Fibroblast of lung (primary cell): Measurements from ENCODE around the gene OR6B2. TPM values are rescaled to one million over a fixed set of nuclear protein-coding genes. Genes with fewer than 3 reads are reported as not detected.

ENCODE experiments used
- DNase-seq, 2 donors: peaks; one replicate each; pipeline versions ENCODE4 v3.0.0 to v3.0.0-alpha.2; 2010; ENCODE audit warnings: low read depth in 2 of 2
- H2AFZ ChIP-seq: 2 replicates; pipeline ENCODE4 v1.5.1; 2012; ENCODE audit warnings: low read length, control low read depth, inconsistent platforms
- H3K27ac ChIP-seq: 2 replicates; pipeline ENCODE4 v1.5.1; 2011; ENCODE audit warnings: low read length, control low read depth; ENCODE audit not compliant: insufficient read depth
- H3K27me3 ChIP-seq: 2 replicates; pipeline ENCODE4 v1.5.1; 2011; ENCODE audit warnings: mild to moderate bottlenecking, low read length; ENCODE audit not compliant: control insufficient read depth, insufficient read depth
- H3K36me3 ChIP-seq: 2 replicates; pipeline ENCODE4 v1.5.1; 2011; ENCODE audit warnings: low read length; ENCODE audit not compliant: control insufficient read depth, insufficient read depth
- H3K4me1 ChIP-seq: 2 replicates; pipeline ENCODE4 v1.5.1; 2011; ENCODE audit warnings: low read length; ENCODE audit not compliant: control insufficient read depth, insufficient read depth; ENCODE audit errors: extremely low read depth
- H3K4me2 ChIP-seq: 2 replicates; pipeline ENCODE4 v1.5.1; 2011; ENCODE audit warnings: low read length, control low read depth; ENCODE audit not compliant: insufficient read depth; ENCODE audit errors: extremely low read depth
- H3K4me3 ChIP-seq, 4 experiments: fragments of 200-600 bp in 1 of 4; sonication (generic) in 1 of 4; replicated peaks in 1 of 4; 2 replicates each; pipeline ENCODE4 v1.5.1; 2011 to 2016; ENCODE audit warnings: low read length in 4 of 4, low read depth in 3 of 4, mild to moderate bottlenecking in 3 of 4, control low read depth in 2 of 4, inconsistent platforms in 1 of 4, mixed read lengths in 1 of 4; ENCODE audit not compliant: insufficient read depth in 1 of 4; ENCODE audit errors: control extremely low read depth in 1 of 4
- H3K79me2 ChIP-seq: 2 replicates; pipeline ENCODE4 v1.5.1; 2012; ENCODE audit warnings: mild to moderate bottlenecking, low read length, inconsistent platforms; ENCODE audit not compliant: control insufficient read depth, insufficient read depth
- H3K9ac ChIP-seq: 2 replicates; pipeline ENCODE4 v1.5.1; 2011; ENCODE audit warnings: mild to moderate bottlenecking, low read length, control low read depth; ENCODE audit not compliant: insufficient read depth
- H3K9me3 ChIP-seq: 2 replicates; pipeline ENCODE4 v1.5.1; 2012; ENCODE audit warnings: low read depth, low read length; ENCODE audit not compliant: control insufficient read depth, insufficient read depth
- H4K20me1 ChIP-seq: 2 replicates; pipeline ENCODE4 v1.5.1; 2011; ENCODE audit warnings: low read length; ENCODE audit not compliant: control insufficient read depth, insufficient read depth; ENCODE audit errors: extremely low read depth
- EZH2 ChIP-seq: IDR thresholded peaks from 2 replicates; pipeline ENCODE4 v1.5.1; 2012; ENCODE audit warnings: low read length, control low read depth, mild to moderate bottlenecking; ENCODE audit errors: missing control alignments
- polyA plus RNA-seq, 2 donors: library from polyadenylated mRNA; depleted of rRNA in 1 of 2; stranded (reverse) in 1 of 2; unstranded in 1 of 2; fragments of >200 nt; gene quantifications; 2 replicates each; pipeline ENCODE4 v1.2.1, GENCODE V29; 2011 to 2012; ENCODE audit warnings: missing spikeins in 1 of 2
- total RNA-seq: library from RNA; depleted of rRNA; stranded (reverse); fragments of >200 nt; gene quantifications from 2 replicates; pipeline ENCODE4 v1.2.1, GENCODE V29; 2014
- TF ChIP-seq, protein P1 (sequence below), 2 donors: IDR thresholded peaks in 1 of 2; conservative IDR thresholded peaks in 1 of 2; 1 replicate in 1 of 2; 2 replicates in 1 of 2; pipeline ENCODE4 v1.5.1; 2011 to 2012; ENCODE audit warnings: low read length in 2 of 2, control low read depth in 1 of 2, inconsistent platforms in 1 of 2, low read depth in 1 of 2, mild to moderate bottlenecking in 1 of 2

The OR6B2 gene
- total and polyA plus RNA-seq, 2 donors (not counting 1 experiment from before 2014, with no cell fraction given): not detected

DNA sequence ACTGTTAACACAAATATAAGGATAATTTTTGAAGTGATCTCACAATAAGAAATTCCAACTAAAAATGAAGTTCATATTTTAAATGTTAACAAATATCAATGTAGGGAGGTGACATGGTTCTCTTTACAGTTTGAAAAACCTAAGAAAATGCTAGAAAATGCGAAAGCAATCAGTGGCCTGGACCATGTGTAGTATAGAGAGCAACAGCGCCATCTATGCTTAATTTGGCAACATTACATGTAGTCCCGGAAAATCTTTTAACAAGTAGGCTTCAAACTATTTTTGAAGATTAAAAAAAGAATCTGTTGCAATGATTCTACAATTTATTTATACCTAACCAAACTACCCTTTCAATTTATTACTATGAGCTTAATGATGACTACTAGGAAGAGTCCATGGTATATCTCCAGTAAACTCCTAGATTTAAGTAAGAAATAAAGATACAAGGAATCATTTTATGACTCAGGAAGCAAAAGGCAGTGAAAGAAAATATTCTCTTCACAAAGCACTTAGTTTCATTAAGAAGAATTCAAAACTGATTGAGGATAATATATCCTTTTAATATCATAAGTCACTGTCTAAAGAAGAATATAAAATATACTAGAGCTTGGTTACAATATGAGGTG lies 38.4 kb downstream of the OR6B2 start:
- H3K4me2 ChIP-seq: no peak overlapping the region
- peaks cover 11% of the 10 kb centered on the region for H3K36me3 ChIP-seq
- H3K9ac ChIP-seq: no peak overlapping the region
- H4K20me1 ChIP-seq: no peaks in the 10 kb centered on the region
- no peaks in the 10 kb centered on the region for H3K79me2 ChIP-seq
- no peak overlapping the region for H3K27ac ChIP-seq
- DNase-seq: peak; percentile 39 to 80
- no peak overlapping the region for H2AFZ ChIP-seq
- TF ChIP-seq, protein P1, sequence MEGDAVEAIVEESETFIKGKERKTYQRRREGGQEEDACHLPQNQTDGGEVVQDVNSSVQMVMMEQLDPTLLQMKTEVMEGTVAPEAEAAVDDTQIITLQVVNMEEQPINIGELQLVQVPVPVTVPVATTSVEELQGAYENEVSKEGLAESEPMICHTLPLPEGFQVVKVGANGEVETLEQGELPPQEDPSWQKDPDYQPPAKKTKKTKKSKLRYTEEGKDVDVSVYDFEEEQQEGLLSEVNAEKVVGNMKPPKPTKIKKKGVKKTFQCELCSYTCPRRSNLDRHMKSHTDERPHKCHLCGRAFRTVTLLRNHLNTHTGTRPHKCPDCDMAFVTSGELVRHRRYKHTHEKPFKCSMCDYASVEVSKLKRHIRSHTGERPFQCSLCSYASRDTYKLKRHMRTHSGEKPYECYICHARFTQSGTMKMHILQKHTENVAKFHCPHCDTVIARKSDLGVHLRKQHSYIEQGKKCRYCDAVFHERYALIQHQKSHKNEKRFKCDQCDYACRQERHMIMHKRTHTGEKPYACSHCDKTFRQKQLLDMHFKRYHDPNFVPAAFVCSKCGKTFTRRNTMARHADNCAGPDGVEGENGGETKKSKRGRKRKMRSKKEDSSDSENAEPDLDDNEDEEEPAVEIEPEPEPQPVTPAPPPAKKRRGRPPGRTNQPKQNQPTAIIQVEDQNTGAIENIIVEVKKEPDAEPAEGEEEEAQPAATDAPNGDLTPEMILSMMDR (conservative IDR thresholded peaks at IDR 0.05 in 1 of 2, IDR thresholded peaks at IDR 0.05 in 1 of 2; ENCODE audit: low read depth in 1 of 2, low read length in 2 of 2): peak; percentile 73 to 86
- no peak for TF ChIP-seq EZH2
- no peak overlapping the region for H3K4me3 ChIP-seq
- H3K9me3 ChIP-seq: no peaks in the 10 kb centered on the region
- H3K4me1 ChIP-seq: no peaks in the 10 kb centered on the region
- no peaks in the 10 kb centered on the region for H3K27me3 ChIP-seq

DNA sequence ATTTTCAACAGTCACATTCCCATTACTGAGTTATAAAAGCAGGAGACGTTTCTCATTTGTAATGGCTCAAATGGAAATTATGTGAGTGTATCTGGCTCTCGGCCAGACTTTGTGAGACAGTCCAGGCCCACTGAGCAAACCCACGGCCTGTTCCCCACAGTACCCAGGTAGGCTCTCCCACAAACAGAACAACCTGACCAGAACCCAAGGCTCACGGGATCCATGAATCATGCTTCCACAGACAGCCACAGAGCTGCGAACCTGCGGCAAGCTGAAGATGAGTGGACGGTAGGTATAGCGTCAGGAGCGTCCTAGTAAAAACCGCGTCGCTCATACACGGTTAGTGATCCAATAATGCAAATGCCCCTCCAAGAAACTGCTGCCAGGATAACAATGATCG lies 39.3 kb downstream of the OR6B2 start:
- Histone ChIP-seq H3K27me3 (no peaks in the 10 kb centered on the region), H3K36me3 (peaks cover 12% of the 10 kb centered on the region), H3K9ac (no peak overlapping the region), H3K9me3 (no peaks in the 10 kb centered on the region), H3K4me1 (no peaks in the 10 kb centered on the region), H4K20me1 (no peaks in the 10 kb centered on the region), H3K79me2 (no peaks in the 10 kb centered on the region), H3K4me2 (no peak overlapping the region), H3K4me3 (no peak overlapping the region), H2AFZ (no peak overlapping the region), H3K27ac (no peak overlapping the region)
- TF ChIP-seq, protein P1 (conservative IDR thresholded peaks at IDR 0.05 in 1 of 2, IDR thresholded peaks at IDR 0.05 in 1 of 2; ENCODE audit: low read depth in 1 of 2, low read length in 2 of 2): no peak
- TF ChIP-seq EZH2: no peak
- no peak for DNase-seq

DNA sequence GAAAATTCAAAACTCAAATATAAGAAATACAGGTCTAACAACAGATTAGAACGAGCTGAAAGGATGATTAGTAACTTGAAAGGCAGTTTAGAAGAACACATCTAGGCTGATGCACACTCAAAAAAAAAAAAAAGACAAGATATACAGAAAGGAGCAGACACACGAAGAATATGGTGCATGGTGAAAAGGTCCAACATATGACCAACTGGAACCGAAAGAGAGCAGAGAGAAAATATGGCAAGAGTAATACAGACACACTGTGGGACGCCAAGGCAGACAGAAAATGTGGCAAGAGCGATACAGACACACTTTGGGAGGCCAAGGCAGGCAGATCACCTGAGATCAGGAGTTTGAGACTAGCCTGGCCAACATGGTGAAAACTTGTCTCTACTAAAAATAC lies 44.9 kb downstream of the OR6B2 start:
- no peaks in the 10 kb centered on the region for H3K79me2 ChIP-seq
- H3K9me3 ChIP-seq: no peaks in the 10 kb centered on the region
- TF ChIP-seq, protein P1 (conservative IDR thresholded peaks at IDR 0.05 in 1 of 2, IDR thresholded peaks at IDR 0.05 in 1 of 2; ENCODE audit: low read depth in 1 of 2, low read length in 2 of 2): no peak
- no peak for TF ChIP-seq EZH2
- H3K4me3 ChIP-seq: no peak overlapping the region
- H2AFZ ChIP-seq: no peak overlapping the region
- no peak overlapping the region for H3K4me2 ChIP-seq
- H3K27ac ChIP-seq: no peak overlapping the region
- H4K20me1 ChIP-seq: no peaks in the 10 kb centered on the region
- H3K4me1 ChIP-seq: no peaks in the 10 kb centered on the region
- peaks cover 12% of the 10 kb centered on the region for H3K36me3 ChIP-seq
- DNase-seq: peak in 1 of 2 donors; percentile 24
- no peak overlapping the region for H3K9ac ChIP-seq
- H3K27me3 ChIP-seq: no peaks in the 10 kb centered on the region
